Measurements from ENCODE around the gene DNM3. TPM values are rescaled to one million over a fixed set of nuclear protein-coding genes. Genes with fewer than 3 reads are reported as not detected.
A peak's percentile ranks its signal among the peaks of the same experiment; 100 is the strongest.
"Not testable (repeated sequence)": the region's sequence is repeated elsewhere in the genome, so short reads cannot be mapped to it uniquely, and the experiment has no call there.

The DNM3 gene
- total and polyA plus RNA-seq, 7 donors = 0.60 to 13.3 (median 3.9) TPM

GRCh38 chr1:172070055-172070454 lies 228.8 kb downstream of the DNM3 start:
- H3K27me3 ChIP-seq = no peaks in the 10 kb centered on the region
- TF ChIP-seq CTCF (IDR thresholded peaks at IDR 0.05) = no peak
- TF ChIP-seq EP300 (IDR thresholded peaks at IDR 0.05) = no peak
- TF ChIP-seq POLR2AphosphoS5 (IDR thresholded peaks at IDR 0.05) = no peak
- no peak for TF ChIP-seq POLR2A (IDR thresholded peaks at IDR 0.05)
- H3K9me3 ChIP-seq = no peaks in the 10 kb centered on the region
- intact Hi-C loops (cut with DNase I) = no loop called here
- peak overlapping the region in 2 of 4 donors; percentile 20 to 44 for H3K27ac ChIP-seq
- no peaks in the 10 kb centered on the region for H3K4me1 ChIP-seq
- no peak for DNase-seq
- no peak overlapping the region for H3K4me3 ChIP-seq
- no peaks in the 10 kb centered on the region for H3K36me3 ChIP-seq

GRCh38 chr1:172071746-172072145 lies 230.4 kb downstream of the DNM3 start:
- no peaks in the 10 kb centered on the region for H3K27me3 ChIP-seq
- H3K9me3 ChIP-seq = no peaks in the 10 kb centered on the region
- no peaks in the 10 kb centered on the region for H3K36me3 ChIP-seq
- intact Hi-C loops (cut with DNase I) = no loop called here
- no peaks in the 10 kb centered on the region for H3K4me1 ChIP-seq
- H3K27ac ChIP-seq = peak overlapping the region in 2 of 4 donors; percentile 19 to 29
- no peak overlapping the region for H3K4me3 ChIP-seq
- WGBS, 2 donors = 74 to 87% methylated on average over 2 of the region's 2 CpGs
- TF ChIP-seq POLR2A (IDR thresholded peaks at IDR 0.05) (no peak), CTCF (IDR thresholded peaks at IDR 0.05) (no peak), POLR2AphosphoS5 (IDR thresholded peaks at IDR 0.05) (no peak), EP300 (IDR thresholded peaks at IDR 0.05) (no peak)
- no peak for DNase-seq

GRCh38 chr1:172079859-172080258 lies 238.6 kb downstream of the DNM3 start:
- H3K4me1 ChIP-seq; H3K27me3 ChIP-seq; intact Hi-C loops (cut with DNase I); DNase-seq; H3K9me3 ChIP-seq; H3K27ac ChIP-seq; H3K4me3 ChIP-seq; H3K36me3 ChIP-seq: not testable (repeated sequence)
- WGBS, 2 donors = 95% methylated on average over 4 of the region's 4 CpGs

- H3K4me1 ChIP-seq = no peaks in the 10 kb centered on the region
- DNase-seq = no peak
- intact Hi-C loops (cut with DNase I) = no loop called here
- no peaks in the 10 kb centered on the region for H3K27me3 ChIP-seq
- no peak overlapping the region for H3K27ac ChIP-seq
- TF ChIP-seq EP300 (IDR thresholded peaks at IDR 0.05) = no peak
- no peak for TF ChIP-seq POLR2AphosphoS5 (IDR thresholded peaks at IDR 0.05)
- TF ChIP-seq CTCF (IDR thresholded peaks at IDR 0.05) = no peak
- no peak for TF ChIP-seq POLR2A (IDR thresholded peaks at IDR 0.05)
- no peaks in the 10 kb centered on the region for H3K36me3 ChIP-seq
- WGBS, 2 donors = 86 to 87% methylated on average over 1 of the region's 1 CpG
- no peaks in the 10 kb centered on the region for H3K9me3 ChIP-seq
- no peak overlapping the region for H3K4me3 ChIP-seq
Observed at GRCh38 chr1:172083191-172083590, 241.9 kb downstream of the DNM3 start.

- Histone ChIP-seq H3K27me3 (no peaks in the 10 kb centered on the region), H3K4me3 (no peak overlapping the region), H3K9me3 (no peaks in the 10 kb centered on the region), H3K4me1 (no peaks in the 10 kb centered on the region), H3K27ac (no peak overlapping the region), H3K36me3 (no peaks in the 10 kb centered on the region)
- DNase-seq = no peak
- WGBS, 2 donors = 75 to 86% methylated on average over 2 of the region's 2 CpGs
- no peak for TF ChIP-seq POLR2AphosphoS5 (IDR thresholded peaks at IDR 0.05)
- TF ChIP-seq EP300 (IDR thresholded peaks at IDR 0.05) = no peak
- TF ChIP-seq POLR2A (IDR thresholded peaks at IDR 0.05) = no peak
- no peak for TF ChIP-seq CTCF (IDR thresholded peaks at IDR 0.05)
- intact Hi-C loops (cut with DNase I) = no loop called here
Observed at GRCh38 chr1:172084876-172085275, 243.6 kb downstream of the DNM3 start.
